GM12891 (cell line): ENCODE results near the gene MCM9.

Source experiments
- PAX5 ChIP-seq: IDR thresholded peaks from 2 replicates; pipeline ENCODE4 v1.6.1; 2011; ENCODE audit warnings: low read length, moderate library complexity, mild to moderate bottlenecking; ENCODE audit not compliant: insufficient read depth, severe bottlenecking
- POLR2A ChIP-seq: IDR thresholded peaks from 2 replicates; pipeline ENCODE4 v1.6.1; 2011; ENCODE audit warnings: low read depth, low read length, control low read depth
- POLR2AphosphoS5 ChIP-seq: IDR thresholded peaks from 2 replicates; pipeline ENCODE4 v1.6.1; 2011; ENCODE audit warnings: low read depth, low read length, control low read depth
- POU2F2 ChIP-seq: IDR thresholded peaks from 2 replicates; pipeline ENCODE4 v1.6.1; 2011; ENCODE audit warnings: low read depth, mild to moderate bottlenecking, control low read depth, low read length, moderate library complexity
- SPI1 ChIP-seq: IDR thresholded peaks from 2 replicates; pipeline ENCODE4 v1.6.1; 2011; ENCODE audit warnings: low read depth, low read length, control low read depth
- TAF1 ChIP-seq: IDR thresholded peaks from 2 replicates; pipeline ENCODE4 v1.6.1; 2011; ENCODE audit warnings: low read depth, low read length, control low read depth

GRCh38 chr6:118895859-118896258, 39.1 kb downstream of the MCM9 start:
- no peak for TF ChIP-seq POLR2AphosphoS5
- TF ChIP-seq SPI1 = no peak
- no peak for TF ChIP-seq PAX5
- TF ChIP-seq POLR2A = no peak
- TF ChIP-seq TAF1 = no peak
- TF ChIP-seq POU2F2 = no peak
